ENCODE measurements around the gene SHISA7. TPM values are rescaled to one million over a fixed set of nuclear protein-coding genes. Genes with fewer than 3 reads are reported as not detected.

The SHISA7 gene
- total and polyA plus RNA-seq, 2 of the 4 experiments (the other 2 are of a cell fraction) = not detected

DNA sequence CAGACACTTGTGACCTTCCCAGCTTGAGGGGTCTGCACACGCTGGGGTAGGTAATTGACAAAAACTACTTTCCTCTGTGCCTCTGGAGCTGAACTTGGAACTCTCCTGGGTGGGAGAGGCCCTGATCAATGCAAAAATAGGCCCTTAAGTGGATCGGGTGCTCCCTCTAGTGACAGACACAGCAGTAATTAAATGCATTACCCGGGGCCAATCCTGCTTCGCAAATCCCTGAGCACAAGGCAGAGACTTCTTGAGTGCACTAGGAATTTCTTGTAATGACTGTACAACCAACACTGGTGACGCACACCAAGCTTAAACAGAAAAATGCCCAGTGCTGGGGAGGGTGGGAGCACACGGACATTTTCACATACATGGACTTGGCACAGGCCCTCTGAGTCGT, 24.9 kb downstream of the SHISA7 start:
- ATAC-seq (ENCODE audit: low read depth) (peak; percentile 99), DNase-seq (peak; percentile 91)
- no peaks in the 10 kb centered on the region for H3K4me1 ChIP-seq (ENCODE audit: control insufficient read depth, insufficient read depth, low read length)
- no peak overlapping the region for H3K18ac ChIP-seq (ENCODE audit: low read depth, low read length)
- H2BK5ac ChIP-seq (ENCODE audit: low read depth, low read length, poor library complexity, severe bottlenecking) = no peak overlapping the region
- peaks cover 11% of the 10 kb centered on the region for H3K27me3 ChIP-seq (ENCODE audit: control insufficient read depth, insufficient read depth, low read length)
- H3K27ac ChIP-seq (ENCODE audit: insufficient read depth, low read length) = no peak overlapping the region
- peak overlapping the region; percentile 69 for H2AK9ac ChIP-seq (replicated peaks; ENCODE audit: low read depth, low read length, poor library complexity)
- no peaks in the 10 kb centered on the region for H3K79me1 ChIP-seq (ENCODE audit: low read depth in 1 of 2, low read length in 2 of 2)
- no peak overlapping the region for H3K4ac ChIP-seq (ENCODE audit: low read depth, low read length)
- H2BK15ac ChIP-seq (ENCODE audit: low read depth, low read length) = no peak overlapping the region
- dilution Hi-C loops (cut with HindIII; ENCODE audit: low sequenced_read_pairs, unreplicated experiment) (no loop called here), in situ Hi-C loops (cut with MboI; ENCODE audit: low sequenced_read_pairs) (loop anchor here (5.0 kb wide), 1 partner anchor 281 kb away; no protein-coding TSS in a partner anchor), intact Hi-C loops (cut with micrococcal nuclease) (loop anchor here (1.0 to 2.0 kb wide), 4 partner anchors 126 to 330 kb away; partner anchors contain the start of gene PPP6R1)
- H2AK5ac ChIP-seq (ENCODE audit: low read depth, low read length) = peak overlapping the region; percentile 65; the same call in 1 of the 2 replicates
- H3K4me2 ChIP-seq (ENCODE audit: low read depth, low read length) = no peak overlapping the region
- H3K56ac ChIP-seq (ENCODE audit: extremely low read depth, insufficient read depth, low read length) = no peak overlapping the region
- no TSS peak for BruUV-seq (replicated peaks)
- CTCF ChIA-PET = interaction anchor here (0.8 to 1.7 kb wide), 8 partner anchors 19 to 278 kb away, joined by 3 to 12 read pairs (median 4); no protein-coding TSS in a partner anchor
- no peak overlapping the region for H2BK20ac ChIP-seq (ENCODE audit: low read depth, low read length)
- H3K9me1 ChIP-seq (ENCODE audit: insufficient read depth, low read length) = no peaks in the 10 kb centered on the region
- no peaks in the 10 kb centered on the region for H3K36me3 ChIP-seq (ENCODE audit: control insufficient read depth, insufficient read depth, low read length)
- no peak overlapping the region for H3K4me3 ChIP-seq (ENCODE audit: insufficient read depth, low read depth, low read length)
- no peak overlapping the region for H4K91ac ChIP-seq (ENCODE audit: insufficient read depth, low read depth, low read length)
- no peak overlapping the region for H2BK120ac ChIP-seq (ENCODE audit: low read depth, low read length)
- H4K8ac ChIP-seq (ENCODE audit: low read depth in 2 of 2, low read length in 2 of 2) = no peak overlapping the region
- peak overlapping the region; percentile 79 for H2AFZ ChIP-seq (replicated peaks; ENCODE audit: low read length, poor library complexity)
- POLR2A ChIA-PET (ENCODE audit: unreplicated experiment) = interaction anchor here (1.3 kb wide), 1 partner anchor 11 kb away, joined by 4 read pairs; the partner anchor contains the start of gene UBE2S
- WGBS, 2 experiments (ENCODE audit: extremely low coverage in 2 of 2, insufficient read length in 1 of 2) = 0% methylated on average over 1 of the region's 7 CpGs; no CpG with 5 or more reads in 1 of the 2 experiments
- H4K20me1 ChIP-seq (ENCODE audit: insufficient read depth, low read length) = no peaks in the 10 kb centered on the region; the same call in 1 of the 2 replicates
- no peaks in the 10 kb centered on the region for H3K9me3 ChIP-seq (ENCODE audit: control insufficient read depth, insufficient read depth, low read length)
- no peak overlapping the region for H3K14ac ChIP-seq (replicated peaks; ENCODE audit: low read depth, low read length)
- no peak overlapping the region for H3K9ac ChIP-seq (ENCODE audit: low read depth, low read length)
- no peak overlapping the region for H4K5ac ChIP-seq (ENCODE audit: low read depth, low read length)
- H3K23ac ChIP-seq (ENCODE audit: low read depth, low read length) = no peak overlapping the region
- TF ChIP-seq NFE2L2 (IDR thresholded peaks at IDR 0.05; ENCODE audit: low read depth, low read length) (no peak), BHLHE40 (IDR thresholded peaks at IDR 0.05; ENCODE audit: low read depth, low read length) (no peak; the same call in 1 of the 2 replicates), MAZ (IDR thresholded peaks at IDR 0.05; ENCODE audit: borderline replicate concordance, low read depth, low read length) (no peak), RCOR1 (IDR thresholded peaks at IDR 0.05; ENCODE audit: insufficient replicate concordance, low read length) (peak; percentile 50), RFX5 (IDR thresholded peaks at IDR 0.05; ENCODE audit: low read depth, low read length) (no peak), SMC3 (IDR thresholded peaks at IDR 0.05; ENCODE audit: low read depth, low read length) (peak; percentile 85), FOS (IDR thresholded peaks at IDR 0.05; ENCODE audit: low read depth, low read length) (no peak), CHD1 (IDR thresholded peaks at IDR 0.05; ENCODE audit: low read depth, low read length) (no peak), RAD21 (IDR thresholded peaks at IDR 0.05; ENCODE audit: low read length) (peak; percentile 95), CEBPB (IDR thresholded peaks at IDR 0.05; ENCODE audit: low read depth, low read length) (no peak), MXI1 (IDR thresholded peaks at IDR 0.05; ENCODE audit: borderline replicate concordance, low read depth, low read length) (no peak), MAFK (IDR thresholded peaks at IDR 0.05; ENCODE audit: low read depth, low read length) (no peak), POLR2A (IDR thresholded peaks at IDR 0.05; ENCODE audit: low read depth, low read length) (0 out of 2 replicates have a peak, but pooled peaks have one; percentile 26), ELK1 (IDR thresholded peaks at IDR 0.05; ENCODE audit: borderline replicate concordance, low read depth, low read length) (no peak)
- TF ChIP-seq, protein P1, sequence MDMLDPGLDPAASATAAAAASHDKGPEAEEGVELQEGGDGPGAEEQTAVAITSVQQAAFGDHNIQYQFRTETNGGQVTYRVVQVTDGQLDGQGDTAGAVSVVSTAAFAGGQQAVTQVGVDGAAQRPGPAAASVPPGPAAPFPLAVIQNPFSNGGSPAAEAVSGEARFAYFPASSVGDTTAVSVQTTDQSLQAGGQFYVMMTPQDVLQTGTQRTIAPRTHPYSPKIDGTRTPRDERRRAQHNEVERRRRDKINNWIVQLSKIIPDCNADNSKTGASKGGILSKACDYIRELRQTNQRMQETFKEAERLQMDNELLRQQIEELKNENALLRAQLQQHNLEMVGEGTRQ (IDR thresholded peaks at IDR 0.05; ENCODE audit: low read depth, low read length) = no peak
- TF ChIP-seq, protein P2, sequence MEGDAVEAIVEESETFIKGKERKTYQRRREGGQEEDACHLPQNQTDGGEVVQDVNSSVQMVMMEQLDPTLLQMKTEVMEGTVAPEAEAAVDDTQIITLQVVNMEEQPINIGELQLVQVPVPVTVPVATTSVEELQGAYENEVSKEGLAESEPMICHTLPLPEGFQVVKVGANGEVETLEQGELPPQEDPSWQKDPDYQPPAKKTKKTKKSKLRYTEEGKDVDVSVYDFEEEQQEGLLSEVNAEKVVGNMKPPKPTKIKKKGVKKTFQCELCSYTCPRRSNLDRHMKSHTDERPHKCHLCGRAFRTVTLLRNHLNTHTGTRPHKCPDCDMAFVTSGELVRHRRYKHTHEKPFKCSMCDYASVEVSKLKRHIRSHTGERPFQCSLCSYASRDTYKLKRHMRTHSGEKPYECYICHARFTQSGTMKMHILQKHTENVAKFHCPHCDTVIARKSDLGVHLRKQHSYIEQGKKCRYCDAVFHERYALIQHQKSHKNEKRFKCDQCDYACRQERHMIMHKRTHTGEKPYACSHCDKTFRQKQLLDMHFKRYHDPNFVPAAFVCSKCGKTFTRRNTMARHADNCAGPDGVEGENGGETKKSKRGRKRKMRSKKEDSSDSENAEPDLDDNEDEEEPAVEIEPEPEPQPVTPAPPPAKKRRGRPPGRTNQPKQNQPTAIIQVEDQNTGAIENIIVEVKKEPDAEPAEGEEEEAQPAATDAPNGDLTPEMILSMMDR (conservative IDR thresholded peaks at IDR 0.05; ENCODE audit: low read depth, low read length) = peak; percentile 95

Measured in IMR-90 (cell line).